ENCODE data around the gene C9orf85.

Gene C9orf85

GRCh38 chr9:71908825-71909224 lies 2.6 kb upstream of the C9orf85 start:
- peak in 1 of 2 experiments; percentile 29 for DNase-seq

GRCh38 chr9:71909887-71910649 lies 1.4 kb upstream of the C9orf85 start:
- DNase-seq: peak; percentile 32 to 46

- peak in 1 of 2 experiments; percentile 46 for DNase-seq
Measured at GRCh38 chr9:71910650-71911060, 784 bp upstream of the C9orf85 start.

GRCh38 chr9:71911908-71912335 lies 483 bp downstream of the C9orf85 start:
- no peak for DNase-seq

GRCh38 chr9:71915495-71915894 lies 4.1 kb downstream of the C9orf85 start:
- DNase-seq: no peak

GRCh38 chr9:71916834-71917534 lies 5.5 kb downstream of the C9orf85 start:
- DNase-seq: no peak

- DNase-seq: no peak
Measured at GRCh38 chr9:71918419-71918818, 7.0 kb downstream of the C9orf85 start.

- DNase-seq: no peak
Measured at GRCh38 chr9:71920456-71921189, 9.2 kb downstream of the C9orf85 start.

- no peak for DNase-seq
Measured at GRCh38 chr9:71921190-71921814, 9.9 kb downstream of the C9orf85 start.

- DNase-seq: no peak
Measured at GRCh38 chr9:71924576-71924975, 13.1 kb downstream of the C9orf85 start.

GRCh38 chr9:71925834-71926233 lies 14.4 kb downstream of the C9orf85 start:
- DNase-seq: no peak

- DNase-seq: no peak
Measured at GRCh38 chr9:71928376-71928775, 16.9 kb downstream of the C9orf85 start.

- no peak for DNase-seq
Measured at GRCh38 chr9:71928806-71929205, 17.4 kb downstream of the C9orf85 start.

- DNase-seq: no peak
Measured at GRCh38 chr9:71929223-71929622, 17.8 kb downstream of the C9orf85 start.

- no peak for DNase-seq
Measured at GRCh38 chr9:71929791-71930440, 18.5 kb downstream of the C9orf85 start.

- DNase-seq: no peak
Measured at GRCh38 chr9:71931166-71931565, 19.7 kb downstream of the C9orf85 start.

- DNase-seq: no peak
Measured at GRCh38 chr9:71936066-71936465, 24.6 kb downstream of the C9orf85 start.

GRCh38 chr9:71937070-71937625 lies 25.7 kb downstream of the C9orf85 start:
- DNase-seq: no peak

- no peak for DNase-seq
Measured at GRCh38 chr9:71937898-71938297, 26.5 kb downstream of the C9orf85 start.

GRCh38 chr9:71941060-71941568 lies 29.7 kb downstream of the C9orf85 start:
- DNase-seq: no peak

- DNase-seq: no peak
Measured at GRCh38 chr9:71941998-71942567, 30.6 kb downstream of the C9orf85 start.

All from Kasumi-1 (cell line).